GM19452 (cell line): ENCODE data around the gene ITGA11.

Source experiments
- ATAC-seq: cut with Tn5 transposase; IDR thresholded peaks from one replicate; pipeline ENCODE4 v1.9.1; 2021; ENCODE audit not compliant: unreplicated experiment

Gene ITGA11

GRCh38 chr15:68389936-68390817 lies 41.8 kb downstream of the ITGA11 start:
- ATAC-seq: peak; percentile 78

- no peak for ATAC-seq
These were observed 42.7 kb downstream of the ITGA11 start for GRCh38 chr15:68389041-68389930.

- ATAC-seq: no peak
These were observed 44.4 kb downstream of the ITGA11 start for GRCh38 chr15:68387381-68388143.

- no peak for ATAC-seq
These were observed 45.2 kb downstream of the ITGA11 start for GRCh38 chr15:68386587-68387288.

GRCh38 chr15:68385671-68386586 lies 46.0 kb downstream of the ITGA11 start:
- ATAC-seq: no peak

GRCh38 chr15:68385240-68385561 lies 46.8 kb downstream of the ITGA11 start:
- no peak for ATAC-seq

GRCh38 chr15:68384451-68385239 lies 47.3 kb downstream of the ITGA11 start:
- ATAC-seq: no peak

GRCh38 chr15:68383161-68384074 lies 48.5 kb downstream of the ITGA11 start:
- ATAC-seq: no peak

- ATAC-seq: no peak
These were observed 49.5 kb downstream of the ITGA11 start for GRCh38 chr15:68382286-68383007.

GRCh38 chr15:68380456-68380855 lies 51.5 kb downstream of the ITGA11 start:
- no peak for ATAC-seq

GRCh38 chr15:68379759-68380290 lies 52.1 kb downstream of the ITGA11 start:
- no peak for ATAC-seq

- no peak for ATAC-seq
These were observed 52.8 kb downstream of the ITGA11 start for GRCh38 chr15:68379058-68379758.

GRCh38 chr15:68378595-68378994 lies 53.4 kb downstream of the ITGA11 start:
- ATAC-seq: no peak

GRCh38 chr15:68377766-68378165 lies 54.2 kb downstream of the ITGA11 start:
- ATAC-seq: no peak

GRCh38 chr15:68376447-68377060 lies 55.4 kb downstream of the ITGA11 start:
- no peak for ATAC-seq

- ATAC-seq: no peak
These were observed 56.2 kb downstream of the ITGA11 start for GRCh38 chr15:68375716-68376220.
